ENCODE results near the gene CD28. TPM values are rescaled to one million over a fixed set of nuclear protein-coding genes. Genes with fewer than 3 reads are reported as not detected.

CD28 gene
- total and polyA plus RNA-seq, 9 of the 15 experiments (the other 6 are each of a cell fraction or from before 2014, with no cell fraction given), result 0.01 to 0.11 TPM; not detected in 7

DNA sequence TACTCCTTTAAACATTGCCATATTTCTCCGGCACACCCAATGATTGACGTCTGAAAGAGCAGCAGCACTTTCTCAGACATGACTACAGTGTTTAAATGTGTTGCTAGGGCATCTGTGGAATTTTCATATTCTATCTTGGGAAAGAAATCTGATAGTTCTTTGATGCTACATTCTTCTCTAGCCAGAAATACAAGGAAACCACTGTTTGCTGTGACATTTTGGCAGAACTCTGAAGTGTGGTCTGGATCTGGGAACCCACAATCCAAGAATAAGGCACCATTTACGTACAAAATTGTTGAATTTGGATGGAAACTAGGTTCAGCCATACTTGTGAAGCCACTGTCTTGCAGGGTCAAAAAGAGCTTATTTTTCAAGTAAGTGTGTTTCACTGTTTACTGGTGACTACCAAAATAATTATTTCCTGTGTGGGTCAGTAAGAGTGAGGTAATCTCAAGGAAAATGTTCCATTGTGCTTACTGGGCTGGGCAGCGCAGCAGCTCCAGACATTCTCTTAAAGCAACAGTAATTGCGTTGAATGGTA lies 21.3 kb upstream of the CD28 start (continued):
- TF ChIP-seq USF2 (CRISPR knock-in tag; IDR thresholded peaks at IDR 0.05), result no peak
- no peak for TF ChIP-seq SIX5 (IDR thresholded peaks at IDR 0.05; ENCODE audit: borderline replicate concordance in 1 of 2, insufficient read depth in 1 of 2, low read depth in 1 of 2, low read length in 2 of 2)
- TF ChIP-seq ZNF77 (CRISPR knock-in tag; IDR thresholded peaks at IDR 0.05), result no peak

DNA sequence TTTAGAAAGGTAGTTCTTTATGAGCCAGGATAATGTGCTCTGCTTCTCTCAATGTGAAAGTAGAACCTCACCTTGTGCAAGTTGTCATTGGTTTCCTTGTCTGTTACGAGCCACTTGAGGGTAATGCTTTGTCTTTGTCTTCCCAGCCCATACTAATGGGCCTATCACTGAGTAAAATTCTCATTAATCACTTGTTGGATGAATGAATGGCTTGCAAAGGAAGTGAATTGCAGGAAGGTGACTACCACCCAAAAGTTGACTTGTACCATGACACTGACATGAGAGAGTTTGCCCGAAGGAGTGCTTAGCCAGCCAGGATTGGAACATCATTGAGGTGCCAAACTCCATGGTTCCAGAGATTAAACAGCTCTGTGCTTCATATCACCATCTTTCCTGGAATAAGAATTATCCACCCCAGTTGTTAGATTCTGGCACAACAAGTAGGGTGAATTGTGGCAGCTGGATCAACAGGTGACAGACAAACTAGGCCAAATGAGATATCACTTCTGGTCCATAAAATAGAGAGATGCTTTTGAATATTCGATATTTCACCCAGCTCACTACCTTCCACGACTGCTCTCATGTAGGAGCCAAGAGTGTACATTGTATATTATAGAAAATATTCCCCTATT lies 20.5 kb upstream of the CD28 start:
- H3K27me3 ChIP-seq (ENCODE audit: control insufficient read depth in 2 of 2, insufficient read depth in 2 of 2, low read length in 2 of 2), result no peaks in the 10 kb centered on the region
- H3K79me2 ChIP-seq (ENCODE audit: control insufficient read depth, insufficient read depth, low read length), result no peaks in the 10 kb centered on the region
- no peaks in the 10 kb centered on the region for H3K9me1 ChIP-seq (ENCODE audit: control insufficient read depth, insufficient read depth, low read length)
- H4K20me1 ChIP-seq (replicated peaks; ENCODE audit: control insufficient read depth, insufficient read depth, low read length), result no peaks in the 10 kb centered on the region
- ChIA-PET CTCF (ENCODE audit: low intra/inter-chr PET ratio) (no interaction called here), POLR2A (no interaction called here)
- no peak overlapping the region for H3K27ac ChIP-seq (ENCODE audit: extremely low read depth, low read depth, low read length)
- FAIRE-seq (no peak), ATAC-seq (no peak), DNase-seq (ENCODE audit: extremely low read depth in 1 of 4, low spot score in 3 of 4) (no peak)
- H3K4me2 ChIP-seq (ENCODE audit: insufficient read depth, low read length), result no peak overlapping the region
- H2AFZ ChIP-seq (ENCODE audit: low read depth, low read length), result no peak overlapping the region
- intact Hi-C loops (cut with micrococcal nuclease) (no loop called here), in situ Hi-C loops (cut with MboI) (no loop called here)
- WGBS (ENCODE audit: insufficient coverage, low coverage, missing lambda C conversion rate), result 0% methylated on average over 4 of the region's 4 CpGs
- H3K4me3 ChIP-seq, result no peak overlapping the region
- H3K9me3 ChIP-seq (replicated peaks; ENCODE audit: control insufficient read depth, insufficient read depth, low read depth, low read length), result no peaks in the 10 kb centered on the region
- no peak overlapping the region for H3K9ac ChIP-seq (ENCODE audit: insufficient read depth in 1 of 2, low read depth in 2 of 2, low read length in 2 of 2)
- no TSS peak for BruUV-seq (replicated peaks)
- no peaks in the 10 kb centered on the region for H3K4me1 ChIP-seq (replicated peaks in 1 of 2; ENCODE audit: control insufficient read depth in 2 of 2, insufficient read depth in 2 of 2, low read length in 2 of 2)
- no peaks in the 10 kb centered on the region for H3K36me3 ChIP-seq (ENCODE audit: control insufficient read depth, insufficient read depth, low read length)
- TF ChIP-seq KDM4B (IDR thresholded peaks at IDR 0.05; ENCODE audit: borderline replicate concordance in 2 of 2, low read depth in 1 of 2) (no peak), HMBOX1 (IDR thresholded peaks at IDR 0.05) (no peak), MYC (IDR thresholded peaks at IDR 0.05; ENCODE audit: low read depth, low read length) (no peak), MYC (CRISPR knock-in tag; IDR thresholded peaks at IDR 0.05; ENCODE audit: borderline replicate concordance, low read depth) (no peak), RBM34 (IDR thresholded peaks at IDR 0.05; ENCODE audit: borderline replicate concordance, insufficient read depth, low read length) (no peak), ZNF766 (CRISPR knock-in tag; conservative IDR thresholded peaks at IDR 0.05) (no peak), SLC30A9 (CRISPR knock-in tag; IDR thresholded peaks at IDR 0.05) (no peak), CEBPZ (IDR thresholded peaks at IDR 0.05; ENCODE audit: borderline replicate concordance, low read depth, low read length) (no peak), TBP (optimal IDR thresholded peaks at IDR 0.05; ENCODE audit: low read depth, low read length) (no peak), MTA2 (IDR thresholded peaks at IDR 0.05; ENCODE audit: low read depth) (no peak), ZNF217 (CRISPR knock-in tag; IDR thresholded peaks at IDR 0.05) (no peak), CTBP1 (IDR thresholded peaks at IDR 0.05; ENCODE audit: borderline replicate concordance) (no peak)

All from K562 (cell line).